NCI-H2081 treated with DMSO at 0.1 percent for 48 hours (cell line): Measurements from ENCODE around the gene PLEKHM3.

Experiments used
- DNase-seq: peaks from one replicate; lab custom pipeline; 2025; lab: John Stamatoyannopoulos, UW

Gene PLEKHM3

DNA sequence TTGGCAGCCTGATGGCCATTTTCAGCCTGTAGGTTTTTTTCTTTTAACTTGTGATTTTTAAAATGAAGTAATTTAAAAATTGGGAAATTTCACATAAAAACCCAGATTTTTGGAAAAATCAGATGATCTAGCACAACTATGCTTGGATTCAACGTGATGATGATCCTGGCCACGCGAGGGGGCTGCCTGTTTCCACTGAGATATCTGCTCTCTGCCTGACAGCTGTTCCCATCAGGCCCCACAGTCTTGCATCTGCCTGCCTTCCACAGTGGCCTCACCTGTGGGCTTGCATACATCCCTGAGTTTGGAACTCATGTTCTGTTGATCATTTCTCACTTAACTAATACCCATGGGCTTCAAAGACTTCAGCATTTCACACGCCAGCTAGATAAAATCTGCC is 163.5 kb downstream of the PLEKHM3 start:
- DNase-seq: no peak

DNA sequence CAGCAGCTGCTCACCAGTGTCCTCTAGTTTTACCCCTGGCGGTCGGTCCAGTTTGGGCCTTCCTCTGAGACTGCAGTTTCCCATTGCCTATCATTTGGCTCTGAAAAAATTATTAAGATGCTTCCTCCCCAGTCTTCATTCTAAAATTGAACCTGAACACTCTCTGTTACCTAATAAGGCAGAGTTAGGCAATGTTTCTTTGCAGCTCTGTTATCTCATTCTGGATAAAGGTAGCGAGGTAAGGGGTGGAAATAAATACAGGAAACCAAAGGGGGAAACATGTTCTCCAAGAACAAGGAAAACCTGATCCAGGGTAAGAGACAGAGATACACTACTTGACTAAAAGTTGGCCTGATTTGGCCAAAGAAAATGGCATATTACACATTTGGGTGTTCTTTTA is 164.6 kb downstream of the PLEKHM3 start:
- no peak for DNase-seq

DNA sequence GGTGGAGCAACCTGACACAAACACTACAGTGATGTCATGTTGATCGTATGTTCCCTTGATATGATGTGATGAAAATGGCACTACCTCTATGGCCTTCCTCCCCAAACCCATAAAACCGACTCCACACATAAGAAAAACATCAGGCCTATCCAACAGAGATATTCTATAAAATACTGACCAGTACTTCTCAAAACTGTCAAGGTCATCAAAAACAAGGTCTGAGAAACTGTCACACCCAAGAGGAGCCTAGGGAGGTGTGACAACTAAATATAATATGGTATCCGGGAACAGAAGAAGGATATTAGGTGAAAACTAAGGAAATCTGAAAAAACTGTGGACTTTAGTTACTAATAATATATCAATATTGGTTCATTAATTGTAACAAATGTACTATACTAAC is 169.7 kb downstream of the PLEKHM3 start:
- no peak for DNase-seq

DNA sequence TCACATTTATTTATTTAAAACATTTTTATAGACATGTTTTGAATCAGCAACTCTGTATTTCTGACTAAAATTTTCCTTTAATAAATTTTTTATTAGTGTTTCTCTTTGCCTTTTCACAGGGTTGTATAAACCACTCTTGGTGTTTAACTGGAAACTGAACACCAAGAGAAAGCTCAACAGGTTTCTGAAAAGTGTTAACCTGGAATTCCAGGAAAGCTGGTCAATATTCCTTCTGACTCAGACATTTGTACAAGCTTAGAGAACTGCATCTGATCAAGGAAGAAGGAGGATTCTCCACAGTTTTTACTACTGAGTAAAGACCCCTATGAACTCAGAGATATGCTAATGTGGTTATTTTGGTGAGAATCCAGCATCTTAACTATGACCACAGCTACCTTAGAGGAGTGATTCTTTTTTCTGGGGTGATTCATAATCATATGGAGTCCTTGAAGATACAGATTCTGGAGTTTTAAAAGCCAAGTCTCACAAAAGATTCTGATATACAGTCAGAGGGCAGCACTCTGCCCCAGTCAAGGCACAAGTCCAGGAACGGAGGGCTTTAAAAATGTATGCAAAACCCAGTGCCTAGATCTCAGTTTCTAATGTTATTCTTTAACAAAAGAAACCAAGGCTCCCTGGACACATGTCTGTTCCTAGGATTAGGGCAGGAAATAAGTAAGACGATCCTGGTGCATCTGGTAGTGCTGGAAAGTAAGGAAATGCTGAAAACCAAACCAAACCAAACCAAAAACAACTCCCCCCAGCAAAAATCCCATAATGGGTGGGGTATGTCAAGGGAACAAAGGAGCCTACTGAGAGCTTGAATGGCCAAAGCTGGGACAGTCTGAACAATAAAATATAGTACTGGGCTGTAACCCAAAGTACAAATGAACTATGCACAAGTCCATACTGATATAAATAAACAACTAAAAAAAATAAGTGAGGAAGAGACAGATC is 170.6 kb downstream of the PLEKHM3 start:
- DNase-seq: no peak

DNA sequence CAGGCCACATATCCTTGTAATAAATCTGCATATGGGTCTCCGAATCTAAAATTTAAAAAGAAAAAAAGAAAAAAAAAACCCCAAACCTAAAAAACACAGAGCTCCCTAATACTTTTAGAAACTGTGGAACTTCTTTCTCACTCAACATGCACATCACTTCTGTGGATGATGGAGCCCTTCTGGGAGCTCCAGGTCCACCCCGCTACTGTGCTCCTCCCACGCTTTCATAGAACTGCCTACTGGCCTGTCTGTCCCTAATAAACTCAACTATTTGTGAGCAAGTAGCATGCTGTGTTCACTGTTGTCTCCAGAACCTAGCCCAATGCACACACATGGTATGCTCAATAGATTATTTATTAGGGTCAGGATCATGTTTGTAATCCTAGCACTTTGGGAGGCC is 172.5 kb downstream of the PLEKHM3 start:
- DNase-seq: no peak

DNA sequence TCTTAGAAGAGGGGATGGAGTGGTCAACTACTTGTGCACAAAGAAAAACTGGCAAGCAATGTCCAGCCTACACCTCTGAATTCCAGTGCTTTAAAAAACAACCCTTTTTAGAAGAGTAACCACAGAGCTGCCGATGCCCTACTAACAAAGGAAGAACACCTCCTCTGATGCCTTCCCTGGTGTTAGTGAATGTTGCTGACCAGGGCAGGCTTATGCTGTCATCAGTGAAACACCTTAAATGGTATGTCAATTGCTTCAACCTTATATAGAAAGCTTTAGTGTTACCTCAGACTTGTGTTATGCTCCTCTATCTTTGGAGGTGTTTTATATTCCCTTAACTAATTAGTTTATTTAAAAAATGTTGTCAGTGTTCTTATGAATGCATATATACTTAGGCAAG is 175.9 kb downstream of the PLEKHM3 start:
- no peak for DNase-seq

DNA sequence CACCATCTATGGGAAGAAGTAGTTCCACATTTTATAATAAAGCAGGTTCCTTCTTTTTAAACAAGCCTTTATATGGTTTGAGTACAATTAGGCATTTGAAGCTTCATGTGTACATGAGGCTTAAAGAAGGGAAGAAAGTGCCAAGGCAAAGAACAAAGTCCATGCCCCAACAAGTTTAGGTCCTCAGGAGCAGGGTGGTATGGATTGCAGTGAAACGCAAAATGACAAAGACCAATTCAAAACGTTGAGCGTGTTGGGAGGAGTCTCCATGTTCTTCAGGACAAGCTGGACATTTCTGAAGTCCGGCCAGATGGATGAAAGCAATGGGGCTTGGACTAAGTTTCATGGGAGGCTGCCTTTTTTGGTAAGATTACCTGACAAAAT is 176.8 kb downstream of the PLEKHM3 start:
- no peak for DNase-seq

DNA sequence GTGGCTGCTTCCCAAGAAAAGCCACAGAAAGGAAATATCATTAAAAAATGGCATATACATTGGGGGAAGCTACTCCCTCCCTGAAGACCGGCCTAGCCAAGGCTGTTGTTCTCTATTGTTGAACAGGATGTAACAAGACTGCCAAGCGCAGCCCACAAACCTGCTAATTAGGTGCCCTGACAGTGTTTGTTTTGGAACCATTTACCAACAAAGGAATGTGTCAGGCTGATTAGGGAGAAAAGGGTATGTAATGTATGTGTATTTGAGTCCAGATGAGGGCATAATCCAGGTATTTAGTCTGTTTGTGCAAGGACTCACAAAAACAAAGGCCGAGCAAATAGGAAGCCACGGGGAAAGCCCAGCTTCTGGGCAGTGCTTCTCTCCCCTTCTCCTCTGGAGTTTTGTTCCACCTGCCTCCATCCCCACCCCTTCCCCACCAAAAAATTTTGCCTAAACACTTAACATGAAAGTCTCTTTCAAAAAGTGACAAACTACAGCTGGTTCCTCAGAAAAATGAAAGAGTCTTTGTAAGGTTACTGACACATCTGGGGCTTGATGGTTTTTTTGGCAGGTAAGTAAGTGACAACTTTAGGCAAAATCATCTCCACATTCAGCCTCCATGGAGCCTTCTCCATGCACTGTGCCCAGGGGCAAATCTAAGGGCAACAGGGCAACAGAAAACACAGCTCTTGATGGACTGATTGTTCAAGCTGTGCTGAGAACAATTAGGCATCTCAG is 177.4 kb downstream of the PLEKHM3 start:
- peak; percentile 90 for DNase-seq

DNA sequence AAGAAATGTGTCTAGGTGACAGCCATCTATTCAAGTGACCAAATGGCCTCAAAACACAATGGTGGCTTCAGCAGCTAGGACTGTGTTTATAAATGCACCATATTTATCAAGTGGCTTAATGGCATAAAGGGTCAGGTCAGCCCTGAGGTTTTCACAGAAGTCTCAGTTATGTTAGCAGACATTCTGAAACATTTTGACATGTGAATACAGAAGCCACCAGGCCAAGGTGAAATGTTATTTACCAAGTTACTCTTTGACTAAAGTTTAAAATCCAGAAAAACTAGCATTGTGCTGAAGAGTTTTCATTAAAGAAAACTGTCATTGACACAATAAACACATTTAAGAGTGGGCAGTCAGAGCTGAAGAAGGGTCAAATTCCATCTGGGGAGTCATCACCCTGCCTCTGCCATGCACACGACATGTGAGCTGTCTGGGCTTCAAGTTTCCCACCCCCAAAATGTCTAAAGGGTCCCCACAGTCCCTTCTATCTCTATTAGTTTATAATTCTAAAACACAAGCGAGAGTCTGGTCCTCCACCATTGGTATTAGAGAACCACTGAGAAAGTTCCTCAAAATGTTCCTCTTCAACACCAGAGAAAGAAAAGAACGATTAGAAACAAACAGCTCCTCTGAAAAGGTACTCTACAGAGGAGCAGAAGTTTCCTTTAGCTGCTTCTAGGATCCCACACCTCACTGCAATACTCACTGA is 178.1 kb downstream of the PLEKHM3 start:
- DNase-seq: no peak

DNA sequence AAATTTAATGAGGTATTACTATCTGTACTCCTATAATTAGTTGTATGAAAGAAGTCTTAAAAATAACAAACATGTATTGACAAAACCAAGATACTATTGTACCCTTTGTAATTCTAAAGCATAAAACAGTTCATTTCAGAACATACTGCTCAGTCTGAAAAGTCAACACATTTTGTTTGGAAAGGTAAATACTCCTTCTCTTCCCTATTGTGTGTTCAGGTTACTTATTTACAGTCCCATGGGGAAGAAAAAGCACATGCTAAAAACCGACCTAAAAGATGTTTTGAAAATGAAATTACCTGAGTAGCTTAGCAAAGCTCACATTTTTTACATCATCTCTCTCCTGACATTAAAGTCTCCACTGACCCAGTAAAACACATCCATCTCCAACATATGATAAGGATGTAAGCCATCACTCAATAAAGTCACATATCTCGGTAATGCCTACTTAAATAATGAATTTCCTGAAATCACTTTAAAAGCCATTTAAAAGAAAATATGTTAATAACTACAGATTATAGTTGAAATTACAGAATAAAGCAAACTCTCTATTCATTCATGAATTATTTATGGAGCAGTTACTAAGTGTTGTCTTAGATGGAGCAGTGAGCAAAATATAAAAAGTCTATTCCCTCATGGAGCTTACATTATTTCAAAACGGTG is 180.0 kb downstream of the PLEKHM3 start:
- peak; percentile 7 for DNase-seq

DNA sequence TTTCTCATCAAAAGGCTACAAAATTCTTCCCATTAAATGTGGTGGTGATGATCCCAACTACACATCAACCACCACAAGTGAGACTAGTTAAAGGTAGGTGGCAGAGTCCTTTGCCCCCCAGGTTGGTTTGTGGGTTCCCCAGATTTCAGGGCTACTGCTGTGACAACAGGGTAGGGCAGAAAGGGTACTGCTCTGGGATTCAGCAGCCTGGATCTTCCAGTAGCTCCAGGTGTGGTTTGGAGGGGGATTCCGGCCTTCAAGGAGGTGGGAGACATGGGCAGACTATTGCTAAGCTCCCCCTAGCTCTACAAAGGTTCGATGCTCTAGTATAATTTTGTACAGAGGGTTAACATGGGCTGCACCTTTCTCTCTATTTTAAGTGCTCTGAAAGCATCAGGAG is 180.7 kb downstream of the PLEKHM3 start:
- no peak for DNase-seq

DNA sequence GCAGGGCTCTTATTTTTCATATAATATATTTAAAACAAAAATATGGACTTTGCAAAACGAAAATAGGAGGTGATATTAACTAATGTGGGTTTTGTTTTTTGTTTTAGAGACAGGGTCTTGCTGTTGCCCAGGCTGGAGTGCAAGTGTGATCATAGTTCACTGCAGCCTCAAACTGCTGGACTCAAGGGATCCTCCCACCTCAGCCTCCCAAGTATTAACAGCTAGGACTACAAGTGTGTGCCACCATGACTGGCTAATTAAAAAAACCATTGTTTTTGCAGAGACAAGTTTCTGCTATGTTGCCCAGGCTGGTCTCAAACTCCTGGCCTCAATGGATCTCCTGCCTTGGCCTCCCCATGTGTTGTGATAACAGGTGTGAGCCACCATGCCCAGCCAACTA is 185.2 kb downstream of the PLEKHM3 start:
- DNase-seq: no peak

DNA sequence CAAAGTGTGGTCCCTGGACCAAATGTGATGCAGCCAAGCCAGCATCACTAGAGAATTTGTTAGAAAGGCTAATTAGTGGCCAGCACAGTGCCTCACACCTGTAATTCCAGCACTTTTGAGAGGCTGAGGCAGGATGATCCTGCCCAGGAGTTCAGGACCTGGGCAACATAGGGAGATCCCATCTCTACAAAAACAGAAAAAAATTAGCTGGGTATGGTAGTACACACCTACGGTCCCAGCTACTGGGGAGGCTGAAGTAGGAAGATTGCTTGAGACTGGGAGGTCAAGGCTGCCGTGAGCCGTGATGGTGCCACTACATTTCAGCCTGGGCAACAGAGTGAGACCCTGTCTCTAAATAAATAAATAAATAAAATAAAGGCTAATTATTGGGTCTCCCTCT is 185.8 kb downstream of the PLEKHM3 start:
- DNase-seq: no peak

DNA sequence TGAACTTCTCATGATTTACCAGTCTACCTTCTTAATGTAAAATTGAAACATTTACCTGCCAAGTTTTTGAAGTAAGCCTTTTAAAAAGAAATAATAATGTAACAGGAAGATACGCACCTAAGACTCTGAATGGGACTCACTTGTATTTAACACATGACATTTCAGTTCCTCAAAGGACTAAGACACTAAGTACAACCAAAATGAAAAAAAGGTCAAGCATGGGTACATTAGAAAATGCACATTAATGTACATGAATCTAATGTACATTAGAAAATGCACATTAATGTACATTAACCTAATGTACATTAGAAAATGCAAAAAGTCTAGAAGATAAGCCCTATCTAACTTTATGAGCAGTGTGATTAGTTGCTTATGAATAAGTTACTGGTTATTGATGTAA is 186.3 kb downstream of the PLEKHM3 start:
- DNase-seq: no peak

DNA sequence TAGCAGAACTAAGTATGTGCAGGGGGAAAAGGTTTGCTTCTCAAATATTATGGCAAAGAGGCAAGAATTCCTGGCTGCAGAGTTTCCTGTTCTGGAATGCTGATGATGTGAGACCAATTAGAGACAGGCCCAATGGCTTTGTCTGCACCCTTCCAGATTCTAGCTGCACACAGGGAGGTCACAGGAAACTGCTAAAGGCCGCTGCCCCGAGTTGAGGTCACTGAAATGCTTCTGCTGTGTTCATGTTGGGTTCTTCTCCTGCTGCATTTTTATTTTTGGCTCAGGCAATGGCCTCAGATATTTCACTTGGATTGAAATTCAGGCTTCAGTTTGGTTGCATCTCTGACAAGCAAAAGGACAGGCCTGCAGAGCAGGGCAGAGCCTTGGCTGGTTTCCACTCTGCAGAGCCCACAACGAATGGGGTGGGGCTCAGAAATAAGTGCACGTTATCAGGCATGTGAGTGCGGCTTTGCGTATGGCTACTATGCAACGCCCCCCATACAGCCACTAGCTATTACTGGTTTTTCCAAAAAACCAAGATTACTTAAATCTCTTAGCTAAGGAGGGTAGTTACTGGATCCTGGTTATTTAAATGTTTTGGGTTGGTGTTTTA is 188.7 kb downstream of the PLEKHM3 start:
- DNase-seq: no peak

DNA sequence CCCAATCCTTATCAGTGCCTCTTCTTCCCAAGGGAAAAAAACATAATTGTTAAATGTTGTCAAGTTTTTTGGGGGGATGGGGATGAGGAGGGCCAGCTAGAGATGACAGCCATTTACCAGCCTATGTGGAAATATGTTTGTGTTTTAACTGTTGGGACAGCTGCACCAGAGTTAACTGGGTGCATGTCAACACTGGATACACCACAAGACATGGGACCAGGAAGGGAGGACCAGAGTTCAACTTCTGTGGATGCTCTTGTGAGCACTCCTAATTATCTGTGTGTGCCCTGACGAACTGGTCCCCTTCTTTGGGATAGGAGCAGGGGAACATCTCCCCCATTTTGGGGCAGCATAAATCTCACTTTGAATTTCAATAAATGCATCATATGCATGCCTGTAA is 189.5 kb downstream of the PLEKHM3 start:
- no peak for DNase-seq

DNA sequence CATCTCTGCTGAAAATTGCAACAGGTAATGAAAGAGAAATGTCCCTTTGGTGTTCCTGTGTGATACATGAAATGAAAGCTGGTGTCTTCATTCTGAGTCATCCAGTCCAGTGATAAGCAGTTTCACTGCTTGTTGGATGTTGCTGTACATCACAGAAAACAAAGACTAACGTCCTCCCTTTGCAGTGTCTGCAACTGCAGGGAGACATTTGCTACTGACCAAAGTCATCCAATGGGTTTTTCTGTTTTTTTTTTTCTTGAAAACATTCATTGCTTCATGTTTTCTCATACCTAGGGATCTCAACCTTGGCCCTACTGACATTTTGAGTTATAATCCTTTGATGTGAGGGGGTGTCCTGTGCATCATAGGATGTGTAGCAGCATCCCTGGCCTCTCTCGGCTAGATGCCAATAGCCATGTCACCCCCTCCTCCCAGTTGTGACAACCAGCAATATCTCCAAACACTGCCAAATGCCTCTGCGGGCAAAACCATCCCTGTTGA is 192.0 kb downstream of the PLEKHM3 start:
- DNase-seq: no peak

DNA sequence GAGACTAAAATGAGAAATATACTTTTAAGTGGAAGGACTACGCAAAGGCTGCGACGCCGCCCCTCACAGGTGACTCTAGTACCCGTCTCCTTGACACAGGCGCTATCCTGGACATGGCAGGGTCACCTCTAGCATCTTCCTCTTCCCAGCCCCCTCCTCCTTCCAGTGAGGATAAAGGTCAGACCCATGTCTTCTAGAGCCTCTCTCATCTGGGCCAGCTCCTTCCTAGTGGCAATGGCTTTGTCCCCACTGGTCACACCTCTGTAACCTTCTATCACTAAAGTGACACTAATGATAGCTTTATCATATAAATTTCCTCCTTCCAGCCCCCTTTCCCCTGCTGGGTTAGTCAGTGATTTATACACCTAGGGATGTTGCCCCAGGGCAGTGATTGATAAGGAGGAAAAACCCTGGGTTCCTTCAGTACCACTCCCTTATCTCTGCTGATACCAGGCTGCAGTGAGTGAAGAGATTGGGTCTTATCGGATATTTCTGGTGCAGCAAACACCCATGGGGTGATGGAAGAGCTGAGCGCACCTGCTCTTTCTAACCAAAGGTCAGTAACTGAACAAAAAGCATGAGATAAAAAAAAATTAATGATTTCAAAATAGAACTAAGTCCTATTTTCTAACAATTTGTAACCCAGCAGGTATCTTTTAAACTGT is 193.6 kb downstream of the PLEKHM3 start:
- no peak for DNase-seq

DNA sequence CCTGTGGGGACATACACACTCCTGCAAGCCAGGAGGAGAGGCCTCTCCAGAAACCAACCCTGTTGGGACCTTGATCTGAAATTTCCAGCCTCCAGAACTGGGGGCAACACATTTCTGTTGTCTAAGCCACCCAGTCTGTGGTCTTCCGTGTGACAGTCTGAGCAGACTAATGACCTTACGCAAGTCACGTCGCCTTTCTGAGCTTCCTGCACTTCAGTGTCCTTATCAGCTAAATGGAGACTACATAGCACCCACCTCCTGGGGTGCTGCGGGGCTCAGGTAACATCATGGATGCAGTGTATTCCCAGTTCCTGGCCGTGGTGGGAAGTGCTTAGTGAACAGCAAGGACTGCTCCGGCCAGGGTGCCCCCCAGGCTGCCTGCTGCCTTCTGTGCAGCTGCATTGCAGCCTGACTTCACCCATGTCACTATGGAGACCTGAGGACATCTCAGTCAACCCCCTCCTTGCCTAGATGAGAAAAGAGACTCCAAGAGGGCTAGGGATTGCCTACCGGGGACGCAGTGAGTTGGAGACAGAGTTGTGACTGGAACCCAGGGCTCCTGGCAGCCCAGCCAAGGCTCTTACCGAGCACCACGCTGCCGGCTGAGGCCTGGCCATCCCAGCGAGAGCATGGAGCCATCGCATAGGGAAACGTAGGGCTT is 194.4 kb downstream of the PLEKHM3 start:
- no peak for DNase-seq

DNA sequence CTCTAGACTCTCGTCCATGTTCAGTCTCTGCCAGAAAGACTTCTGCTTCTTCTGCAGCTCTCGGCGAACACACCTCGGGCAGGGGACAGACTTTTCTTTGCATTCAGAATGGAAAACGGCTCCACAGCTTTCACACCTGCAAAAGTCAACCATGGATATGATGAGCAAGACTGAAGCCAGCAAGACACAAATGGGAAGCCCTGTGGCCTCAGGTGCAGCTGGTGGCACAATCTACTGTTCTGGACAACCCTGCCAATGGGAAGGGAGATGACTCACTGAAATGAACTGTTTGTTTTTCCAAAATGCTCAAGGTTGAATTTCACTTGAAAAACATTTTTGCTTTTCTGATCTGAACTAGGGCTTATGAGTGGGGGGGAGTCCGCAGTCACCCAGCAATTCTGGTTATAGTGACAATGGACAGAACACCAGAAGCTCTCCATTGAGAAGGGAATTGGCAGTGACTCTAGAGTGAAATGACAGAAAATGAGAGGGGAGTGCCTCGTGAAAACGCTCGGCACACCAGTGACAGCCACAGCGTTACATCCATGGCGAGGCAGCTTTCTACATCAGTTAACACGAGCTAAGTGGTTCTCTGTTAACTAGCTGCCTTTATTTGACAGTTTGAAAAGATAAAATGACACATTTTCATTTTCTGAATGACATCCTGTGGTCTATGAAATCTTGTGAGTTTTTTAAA is 196.8 kb downstream of the PLEKHM3 start:
- DNase-seq: no peak
